CD4-positive, alpha-beta T cell treated with Interleukin-17A for 4 hours (primary cell): ENCODE results near the gene ATG9A.

ENCODE experiments used
- DNase-seq: peaks from one replicate; pipeline ENCODE4 v3.0.0-alpha.2; 2020; ENCODE audit warnings: mixed read lengths

ATG9A gene

GRCh38 chr2:219175928-219176817 lies 53.3 kb downstream of the ATG9A start:
- peak; percentile 43 for DNase-seq

- no peak for DNase-seq
Measured at GRCh38 chr2:219175486-219175885, 54.0 kb downstream of the ATG9A start.

- no peak for DNase-seq
Measured at GRCh38 chr2:219174801-219175200, 54.6 kb downstream of the ATG9A start.

- DNase-seq, result no peak
Measured at GRCh38 chr2:219174146-219174545, 55.3 kb downstream of the ATG9A start.

- DNase-seq, result no peak
Measured at GRCh38 chr2:219173176-219173575, 56.3 kb downstream of the ATG9A start.

- no peak for DNase-seq
Measured at GRCh38 chr2:219172231-219173154, 56.9 kb downstream of the ATG9A start.

GRCh38 chr2:219171231-219171651 lies 58.2 kb downstream of the ATG9A start:
- peak; percentile 59 for DNase-seq

GRCh38 chr2:219169930-219170654 lies 59.3 kb downstream of the ATG9A start, which contains the start of gene SLC23A3:
TSS of gene SLC23A3 (minus strand) at chr2:219170029. CDS start at chr2:219169984, 45 bp downstream.
- DNase-seq, result no peak
